Germinal center (tissue), 1 donor: ENCODE results near the gene GNB4.

Source experiments
- DNase-seq: peaks from one replicate; pipeline ENCODE4 v3.0.0; 2012; ENCODE audit warnings: mixed read lengths, low spot score

Gene GNB4

GRCh38 chr3:179355996-179356395 lies 95.3 kb downstream of the GNB4 start:
- DNase-seq, result no peak

DNA sequence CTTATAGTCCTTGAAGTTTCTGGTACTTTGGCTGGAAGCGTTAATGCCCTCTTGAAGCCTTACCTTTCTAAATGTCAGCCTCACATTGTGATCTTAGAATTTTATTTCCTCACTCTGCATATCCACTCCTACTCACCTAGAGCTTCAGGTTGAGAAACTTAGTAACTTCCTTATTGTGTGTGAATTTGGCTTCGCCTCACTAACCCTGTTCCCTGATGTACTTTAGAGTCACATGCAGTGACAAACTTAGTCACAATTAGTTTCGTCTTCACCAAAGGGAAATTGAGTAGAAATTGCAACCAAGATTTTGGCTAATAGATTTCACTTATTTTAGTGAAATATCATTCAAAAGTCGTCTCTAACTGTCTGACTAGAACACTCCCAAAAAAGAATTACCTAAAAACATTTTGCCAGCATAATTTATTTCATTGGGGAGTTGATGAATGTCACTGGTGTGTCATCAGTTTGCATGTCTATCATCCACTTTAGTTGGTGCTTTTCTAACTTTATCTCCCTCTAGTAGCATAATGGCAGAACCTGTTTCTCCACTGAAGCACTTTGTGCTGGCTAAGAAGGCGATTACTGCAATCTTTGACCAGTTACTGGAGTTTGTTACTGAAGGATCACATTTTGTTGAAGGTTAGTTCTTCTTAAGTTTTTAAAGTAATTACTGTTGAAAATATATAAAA lies 102.8 kb downstream of the GNB4 start:
- peak; percentile 79 for DNase-seq

DNA sequence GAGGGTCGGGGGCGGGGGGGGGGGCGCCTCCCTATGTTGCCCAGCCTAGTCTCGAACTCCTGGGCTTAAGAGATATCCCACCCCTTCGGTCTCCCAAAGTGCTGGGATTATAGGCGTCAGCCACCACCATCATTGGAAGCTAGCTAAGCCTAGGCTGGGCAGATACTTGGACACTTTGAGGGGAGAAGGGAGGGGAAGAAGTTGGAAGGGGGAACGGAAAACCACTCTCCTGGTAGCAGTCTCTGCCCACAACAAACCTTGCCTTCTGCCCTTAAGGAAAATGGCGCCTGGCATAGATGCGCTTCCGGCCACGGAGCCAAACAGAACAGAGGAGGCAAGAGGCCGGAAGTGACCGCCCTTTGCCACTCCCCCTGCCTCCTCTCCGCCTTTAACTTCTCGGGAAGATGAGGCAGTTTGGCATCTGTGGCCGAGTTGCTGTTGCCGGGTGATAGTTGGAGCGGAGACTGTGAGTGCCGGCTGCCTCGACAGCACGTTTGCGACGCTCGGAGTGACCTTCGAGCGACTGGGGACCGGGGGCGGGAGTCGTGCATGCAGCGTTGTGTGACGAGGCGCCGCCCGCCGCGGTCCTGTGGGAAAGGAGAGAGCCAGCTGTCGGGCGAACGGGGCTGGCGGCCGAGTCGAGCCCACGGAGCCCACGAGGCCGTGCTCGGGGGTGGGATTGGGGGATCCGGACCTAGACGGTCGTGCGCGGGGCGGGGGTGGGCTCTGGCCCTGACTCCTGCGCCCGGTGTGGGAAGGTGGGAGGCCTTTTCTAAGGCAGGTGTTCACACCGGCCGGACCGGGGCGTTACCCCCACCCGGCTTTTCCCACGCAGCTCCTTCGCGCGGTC lies 103.7 kb downstream of the GNB4 start, which contains the start of gene MFN1:
MFN1 (plus strand) TSS at position 365 of the 850 bp plus-strand sequence. CDS start 1,143 bp downstream, outside the sequence.
- peak; percentile 91 for DNase-seq
